Measurements from ENCODE around the gene SIMC1. TPM values are rescaled to one million over a fixed set of nuclear protein-coding genes. Genes with fewer than 3 reads are reported as not detected.
"Not testable (repeated sequence)": the region's sequence is repeated elsewhere in the genome, so short reads cannot be mapped to it uniquely, and the experiment has no call there.

The SIMC1 gene
- total RNA-seq: 63.5 and 63.8 TPM in 2 replicates
- 21.2 TPM for total RNA-seq (2013)
- polyA plus RNA-seq: 18.7 and 20.6 TPM in 2 replicates
- 28.7 and 46.0 TPM in 2 replicates for polyA minus RNA-seq

DNA sequence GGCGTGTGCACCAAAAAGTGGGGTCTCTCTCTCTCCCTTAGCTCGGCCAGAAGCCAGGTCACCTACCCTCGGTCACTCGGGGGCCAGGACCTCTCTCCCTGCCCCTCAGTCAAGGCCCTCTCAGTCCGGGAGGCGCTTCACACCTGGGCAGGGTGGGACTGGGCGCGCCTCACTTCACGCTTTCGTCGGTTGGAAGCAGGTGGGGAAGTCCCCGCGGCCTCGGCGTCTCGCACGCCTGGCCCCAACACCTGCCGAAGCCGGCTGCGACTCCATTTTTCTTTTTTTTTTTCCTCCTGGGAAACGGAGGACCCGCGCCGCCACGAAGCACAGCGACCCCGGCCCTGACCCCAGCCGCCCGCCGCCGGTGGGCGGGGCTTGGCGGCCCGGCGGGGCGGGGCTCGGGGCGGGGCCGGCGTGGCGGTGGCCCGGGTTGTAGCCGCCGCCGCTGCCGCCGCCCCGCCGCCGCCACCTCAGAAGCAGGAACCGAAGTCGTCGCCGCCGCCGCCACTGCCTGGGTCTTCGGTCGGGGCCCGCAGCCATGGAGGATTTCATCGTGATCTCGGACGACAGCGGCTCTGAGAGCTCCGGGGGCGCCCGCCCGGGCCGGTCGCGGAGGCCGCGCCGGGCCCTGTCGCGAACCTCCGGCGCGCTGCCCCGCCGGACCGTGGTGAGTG is at the start of gene SIMC1:
SIMC1 (plus strand) TSS at position 454 of the 674 bp plus-strand sequence; CDS start at position 539, 85 bp downstream.
- H3K4me2 ChIP-seq (replicated peaks; ENCODE audit: low read depth, low read length, poor library complexity, severe bottlenecking); CTCF ChIA-PET; H2AFZ ChIP-seq (ENCODE audit: insufficient read depth, low read depth, low read length, poor library complexity, severe bottlenecking); H4K20me1 ChIP-seq (ENCODE audit: control insufficient read depth, insufficient read depth, low read length, poor library complexity, severe bottlenecking); H3K4me1 ChIP-seq (ENCODE audit: control insufficient read depth in 2 of 2, insufficient read depth in 2 of 2, low read length in 2 of 2); H3K27me3 Mint-ChIP-seq; H3K79me2 ChIP-seq (ENCODE audit: control insufficient read depth, insufficient read depth, low read length); POLR2A ChIA-PET; H3K9me3 Mint-ChIP-seq (ENCODE audit: insufficient read depth); H3K36me3 ChIP-seq (replicated peaks in 1 of 2; ENCODE audit: control extremely low read depth in 1 of 2, control insufficient read depth in 1 of 2, extremely low read depth in 1 of 2, insufficient read depth in 2 of 2, low read length in 1 of 2); H3K9me3 ChIP-seq (ENCODE audit: control extremely low read depth in 1 of 3, control insufficient read depth in 2 of 3, insufficient read depth in 1 of 3, low read length in 2 of 3); H3K27me3 ChIP-seq (replicated peaks in 1 of 4; ENCODE audit: control extremely low read depth in 1 of 4, control insufficient read depth in 3 of 4, insufficient read depth in 4 of 4, low read length in 3 of 4): not testable (repeated sequence)
- Histone ChIP-seq H3K27ac (ENCODE audit: low read length in 2 of 2) (peak within 1 kb of the TSS; percentile 67 to 80), H3K9ac (ENCODE audit: low read length) (peak within 1 kb of the TSS; percentile 45), H3K4me3 (ENCODE audit: control extremely low read depth in 1 of 5, extremely low read depth in 1 of 5, insufficient read depth in 1 of 5, low read depth in 2 of 5, low read length in 4 of 5) (peak within 1 kb of the TSS in 3 of 5 experiments; percentile 32 to 47 (median 39))
- Mint-ChIP-seq H3K4me3 (peak within 1 kb of the TSS; percentile 87), H3K4me1 (peaks cover 22% of the 10 kb centered on the region), H3K27ac (peak within 1 kb of the TSS; percentile 89)
- intact Hi-C loops (cut with micrococcal nuclease): loop anchor here (5.0 to 10.0 kb wide), 2 partner anchors 124 to 147 kb away; partner anchors contain the start of genes HIGD2A, KIAA1191 and NOP16
- WGBS (ENCODE audit: insufficient coverage): 0% methylated on average over 44 of the region's 81 CpGs
- ATAC-seq (ENCODE audit: low read depth) (peak; percentile 82), DNase-seq (peak; percentile 90)

DNA sequence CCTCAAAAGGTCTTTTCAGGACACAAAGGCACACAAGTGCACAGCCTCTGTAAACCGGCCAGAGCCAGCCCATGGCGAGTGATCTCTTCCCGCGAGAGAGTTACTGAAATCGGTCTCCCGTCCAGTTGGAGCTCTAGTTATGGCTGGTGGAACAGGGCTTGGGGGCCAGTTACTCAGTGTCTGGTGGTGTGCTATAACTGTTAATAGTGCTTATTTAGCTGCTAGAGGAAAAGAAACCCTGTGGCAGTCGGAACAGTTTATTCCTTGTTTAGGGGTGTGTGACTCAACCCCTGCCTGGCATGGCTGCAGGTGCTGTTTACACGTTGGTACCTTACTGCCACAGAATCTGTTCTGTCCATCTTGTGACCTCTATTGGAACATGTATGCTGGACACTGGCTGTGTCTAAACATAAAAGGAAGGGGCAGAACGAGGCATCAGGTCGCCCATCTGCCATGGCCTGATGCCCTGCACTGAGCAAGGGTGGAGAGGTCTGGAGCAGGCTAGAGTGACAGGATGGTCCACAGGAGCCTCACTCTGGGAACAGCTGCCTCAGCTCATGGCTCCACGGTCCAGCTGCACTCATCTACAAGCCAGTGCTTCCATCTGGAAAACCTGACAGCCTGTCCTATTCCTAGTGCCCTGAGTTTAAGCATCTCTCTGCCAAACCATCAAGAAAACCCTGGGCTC is 49.6 kb upstream of the SIMC1 start:
- Histone ChIP-seq H3K4me3 (ENCODE audit: control extremely low read depth in 1 of 5, extremely low read depth in 1 of 5, insufficient read depth in 1 of 5, low read depth in 2 of 5, low read length in 4 of 5) (no peak overlapping the region), H3K27me3 (replicated peaks in 1 of 4; ENCODE audit: control extremely low read depth in 1 of 4, control insufficient read depth in 3 of 4, insufficient read depth in 4 of 4, low read length in 3 of 4) (peaks cover 0 to 6% (median 0%) of the 10 kb centered on the region in 4 experiments), H3K4me2 (replicated peaks; ENCODE audit: low read depth, low read length, poor library complexity, severe bottlenecking) (no peak overlapping the region), H3K36me3 (replicated peaks in 1 of 2; ENCODE audit: control extremely low read depth in 1 of 2, control insufficient read depth in 1 of 2, extremely low read depth in 1 of 2, insufficient read depth in 2 of 2, low read length in 1 of 2) (no peaks in the 10 kb centered on the region), H3K9ac (ENCODE audit: low read length) (no peak overlapping the region), H4K20me1 (ENCODE audit: control insufficient read depth, insufficient read depth, low read length, poor library complexity, severe bottlenecking) (no peaks in the 10 kb centered on the region), H3K4me1 (ENCODE audit: control insufficient read depth in 2 of 2, insufficient read depth in 2 of 2, low read length in 2 of 2) (no peaks in the 10 kb centered on the region), H2AFZ (ENCODE audit: insufficient read depth, low read depth, low read length, poor library complexity, severe bottlenecking) (no peak overlapping the region), H3K27ac (ENCODE audit: low read length in 2 of 2) (no peak overlapping the region), H3K79me2 (ENCODE audit: control insufficient read depth, insufficient read depth, low read length) (no peaks in the 10 kb centered on the region), H3K9me3 (ENCODE audit: control extremely low read depth in 1 of 3, control insufficient read depth in 2 of 3, insufficient read depth in 1 of 3, low read length in 2 of 3) (no peaks in the 10 kb centered on the region)
- 90% methylated on average over 10 of the region's 11 CpGs for WGBS (ENCODE audit: insufficient coverage)
- POLR2A ChIA-PET: no interaction called here
- CTCF ChIA-PET: no interaction called here
- TF ChIP-seq CTCF (IDR thresholded peaks at IDR 0.05) (no peak), EZH2 (IDR thresholded peaks at IDR 0.05; ENCODE audit: borderline replicate concordance, insufficient read depth, low read depth, low read length, poor library complexity, severe bottlenecking) (no peak)
- ATAC-seq (ENCODE audit: low read depth) (no peak), DNase-seq (no peak)
- intact Hi-C loops (cut with micrococcal nuclease): no loop called here
- Mint-ChIP-seq H3K27ac (no peak overlapping the region), H3K4me1 (no peaks in the 10 kb centered on the region), H3K9me3 (ENCODE audit: insufficient read depth) (no peaks in the 10 kb centered on the region), H3K4me3 (no peak overlapping the region), H3K27me3 (peaks cover 16% of the 10 kb centered on the region)
